Heart left ventricle (tissue), 13 donors: ENCODE data around the gene EFNB3.

Source experiments
- CTCF ChIP-seq, 12 donors: fragments of 200-600 bp; sonication (generic) in 4 of 12; IDR thresholded peaks; one replicate each; pipeline versions ENCODE4 v1.5.0 to v1.8.0; 2018 to 2022; ENCODE audit warnings: antibody characterized with exemption in 12 of 12, mild to moderate bottlenecking in 5 of 12
- POLR2A ChIP-seq, 2 donors: fragments of 450-650 bp; IDR thresholded peaks; one replicate each; pipeline ENCODE4 v1.6.1; 2017; ENCODE audit warnings: antibody characterized with exemption in 2 of 2, mild to moderate bottlenecking in 2 of 2, moderate library complexity in 2 of 2
- donor health status: ischemic (EF 13 %, LVEDD 7.1; RV severe dilation, severe dysfunction).
- donor health status: DM: no; HTN: yes; CAD: no.
- donor health status: DM: no; HTN: no; CAD: no.
- donor health status: ischemic (EF 25% LVEDD 6.9; RV normal size, moderate dysfunction).
- donor health status: ischemic (EF 25% LVEDD 5.7; RV mildly dilated, moderate dysfunction).
- donor health status: ischemic (EF 35%, LVEDD 5.7; RV mildly dilated, moderate dysfunction).
- donor health status: nonischemic (EF 11% LVEDD 7.7; RV severe dilation, severe dysfunction).
- donor health status: DM: yes; HTN: yes; CAD: no.
- donor health status: PGD.
- donor health status: ischemic (EF 29% LVEDD 5.4; RV normal size, mild dysfunction).
- donor health status: nonischemic (EF 23%, LVEDD 6.1; RV moderate dilation, normal function).

- TF ChIP-seq CTCF (IDR thresholded peaks at IDR 0.05) (no peak), POLR2A (IDR thresholded peaks at IDR 0.05) (no peak)
These were observed 36.5 kb upstream of the EFNB3 start for GRCh38 chr17:7668482-7668881.
